HepG2 (cell line): ENCODE measurements around the gene E2F8. TPM values are rescaled to one million over a fixed set of nuclear protein-coding genes. Genes with fewer than 3 reads are reported as not detected.

Source experiments
- ATAC-seq: fragments of 200-7000 bp; cut with Tn5 transposase; 3 replicates; pipeline ENCODE4 v1.9.1; 2020; ENCODE audit warnings: mild to moderate bottlenecking, moderate library complexity
- BruUV-seq: library from RNA; stranded (reverse); fragments of 400-500 nt; replicated peaks from 2 replicates; lab custom pipeline; 2021; lab: Mats Ljungman, UMichigan
- CTCF ChIA-PET: fragments of 300-600 bp; formaldehyde crosslinking; extraction: SDS; loops from one replicate; lab custom pipeline; 2021; ENCODE audit warnings: low total read pairs, inconsistent platforms, low intra/inter-chr PET ratio; lab: Yijun Ruan, JAX
- POLR2A ChIA-PET: fragments of 350-600 bp; sonication (Branson Sonifier 250); formaldehyde crosslinking; loops from one replicate; lab custom pipeline; 2020; ENCODE audit warnings: antibody characterized with exemption, inconsistent platforms; lab: Yijun Ruan, JAX
- DNase-seq: peaks from one replicate; pipeline ENCODE4 v3.0.0-alpha.2; 2015; ENCODE audit warnings: low spot score
- FAIRE-seq: peaks from 3 replicates; lab custom pipeline; 2011; peaks lifted over from hg19 to GRCh38; lab: Jason Lieb, UNC
- H2AFZ ChIP-seq: one replicate; pipeline ENCODE4 v1.6.1; 2011; ENCODE audit warnings: low read length, inconsistent platforms
- H3K27ac ChIP-seq: fragments of 300-600 bp; 3 replicates; pipeline ENCODE4 v1.8.0; 2011; ENCODE audit warnings: mixed run types, mild to moderate bottlenecking, mixed read lengths, low read length, inconsistent platforms; ENCODE audit not compliant: insufficient read depth; ENCODE audit errors: extremely low read length
- H3K27me3 ChIP-seq, 2 experiments: fragments of 200-600 bp in 1 of 2; 2 replicates in 1 of 2; 3 replicates in 1 of 2; pipeline versions ENCODE4 v1.6.0 to v1.8.0; 2011; ENCODE audit warnings: low read length in 2 of 2, mild to moderate bottlenecking in 2 of 2, moderate library complexity in 2 of 2, inconsistent platforms in 1 of 2; ENCODE audit not compliant: insufficient read depth in 2 of 2, control insufficient read depth in 1 of 2
- H3K36me3 ChIP-seq, 2 experiments: fragments of 200-600 bp in 1 of 2; replicated peaks in 1 of 2; 2 replicates in 1 of 2; 3 replicates in 1 of 2; pipeline versions ENCODE4 v1.5.1 to v1.8.0; 2011; ENCODE audit warnings: low read length in 2 of 2, inconsistent platforms in 1 of 2; ENCODE audit not compliant: insufficient read depth in 2 of 2, control insufficient read depth in 1 of 2
- H3K4me1 ChIP-seq: 2 replicates; pipeline ENCODE4 v1.5.1; 2012; ENCODE audit warnings: low read length, inconsistent platforms; ENCODE audit not compliant: insufficient read depth
- H3K4me2 ChIP-seq: 2 replicates; pipeline ENCODE4 v1.6.0; 2011; ENCODE audit warnings: low read depth, low read length, inconsistent platforms
- H3K4me3 ChIP-seq, 3 experiments: fragments of 200-600 bp in 1 of 3; sonication (generic), shearing (Covaris generic) in 1 of 3; replicated peaks in 1 of 3; 2 replicates each; pipeline ENCODE4 v1.5.1; 2011 to 2016; ENCODE audit warnings: low read length in 3 of 3, inconsistent platforms in 2 of 3, low read depth in 2 of 3, mild to moderate bottlenecking in 2 of 3, control low read depth in 1 of 3, mixed read lengths in 1 of 3; ENCODE audit not compliant: insufficient read depth in 1 of 3
- H3K79me2 ChIP-seq: one replicate; pipeline ENCODE4 v1.6.1; 2011; ENCODE audit warnings: low read length, inconsistent platforms; ENCODE audit not compliant: insufficient read depth
- H3K9ac ChIP-seq: 2 replicates; pipeline ENCODE4 v1.6.0; 2011; ENCODE audit warnings: mild to moderate bottlenecking, low read depth, low read length, inconsistent platforms; ENCODE audit not compliant: insufficient read depth
- H3K9me3 ChIP-seq: 2 replicates; pipeline ENCODE4 v1.5.1; 2012; ENCODE audit warnings: mild to moderate bottlenecking, low read length
- H4K20me1 ChIP-seq: 2 replicates; pipeline ENCODE4 v1.6.0; 2011; ENCODE audit warnings: inconsistent platforms, mild to moderate bottlenecking, low read length, moderate library complexity; ENCODE audit not compliant: insufficient read depth
- AGO2 ChIP-seq: fragments of 200-400 bp; formaldehyde crosslinking; optimal IDR thresholded peaks from 2 replicates; pipeline ENCODE3; 2017; ENCODE audit warnings: mild to moderate bottlenecking, low read depth, low read length, moderate library complexity
- ARID4A ChIP-seq: sonication (generic); formaldehyde crosslinking; IDR thresholded peaks from 2 replicates; pipeline ENCODE4 v1.5.0; 2020; ENCODE audit warnings: mild to moderate bottlenecking, missing genetic modification reagents, borderline replicate concordance
- CCDC6 ChIP-seq: sonication (generic); formaldehyde crosslinking; IDR thresholded peaks from 2 replicates; pipeline ENCODE4 v1.8.1; 2022; ENCODE audit warnings: mild to moderate bottlenecking, missing genetic modification reagents, moderate library complexity
- EED ChIP-seq: sonication (generic); formaldehyde crosslinking; IDR thresholded peaks from 2 replicates; pipeline ENCODE4 v1.5.0; 2020; ENCODE audit warnings: mild to moderate bottlenecking, missing genetic modification reagents
- RBFOX2 ChIP-seq: fragments of 200-400 bp; formaldehyde crosslinking; IDR thresholded peaks from 2 replicates; pipeline ENCODE4 v1.6.1; 2017; ENCODE audit warnings: low read depth, mild to moderate bottlenecking, low read length
- TBX2 ChIP-seq: sonication (generic); formaldehyde crosslinking; IDR thresholded peaks from 2 replicates; pipeline ENCODE4 v1.5.0; 2020; ENCODE audit warnings: missing genetic modification reagents, mild to moderate bottlenecking, borderline replicate concordance
- TMF1 ChIP-seq: sonication (generic); formaldehyde crosslinking; IDR thresholded peaks from 2 replicates; pipeline ENCODE4 v1.8.1; 2022; ENCODE audit warnings: low read depth, missing genetic modification reagents
- ZNF235 ChIP-seq: sonication (generic); formaldehyde crosslinking; IDR thresholded peaks from 2 replicates; pipeline ENCODE4 v1.8.1; 2023; ENCODE audit warnings: mild to moderate bottlenecking, missing genetic modification reagents, borderline replicate concordance
- ZNF282 ChIP-seq: fragments of 450-650 bp; IDR thresholded peaks from 2 replicates; pipeline ENCODE4 v1.6.1; 2018; ENCODE audit not compliant: partially characterized antibody
- ZSCAN31 ChIP-seq: sonication (generic); formaldehyde crosslinking; IDR thresholded peaks from 2 replicates; pipeline ENCODE4 v1.5.0; 2020; ENCODE audit warnings: low read depth, mild to moderate bottlenecking, missing genetic modification reagents
- WGBS: methylation state at CpG from one replicate; pipeline ENCODE4 v1.1.6; 2017; ENCODE audit warnings: low lambda C conversion rate; 5-methylcytosine and 5-hydroxymethylcytosine counted together
- in situ Hi-C: cut with HindIII; loops from 2 replicates; pipeline ENCODE4 v1.10.0; 2017; ENCODE audit warnings: low pct_unique_long_range_greater_than_20kb; ENCODE audit not compliant: extremely low pct_ligation_motif_present
- intact Hi-C: fragments of 100-400 bp; cut with micrococcal nuclease; formaldehyde crosslinking; loops from one replicate; pipeline ENCODE4 v1.10.0; 2022; ENCODE audit not compliant: unreplicated experiment
- polyA plus RNA-seq, 8 experiments: library from polyadenylated mRNA; depleted of rRNA in 3 of 8; stranded (reverse) in 7 of 8; unstranded in 1 of 8; fragments of >200 nt; fragmentation: Illumina TruSeq in 4 of 8; extraction: Trizol in 4 of 8; gene quantifications; 2 replicates each; pipeline versions ENCODE4 v1.2.1 to v1.2.3, GENCODE V29; 2011 to 2016; ENCODE audit warnings: low read depth in 4 of 8, missing spikeins in 1 of 8, mixed read lengths in 1 of 8; ENCODE audit not compliant: insufficient read depth in 1 of 8
- total RNA-seq, 5 experiments: library from RNA; depleted of rRNA; stranded (reverse); fragments of >200 nt; fragmentation: Illumina TruSeq; extraction: Trizol; gene quantifications; 2 replicates each; pipeline ENCODE4 v1.2.3, GENCODE V29; 2016; ENCODE audit warnings: low read depth in 1 of 5

Gene E2F8
- total and polyA plus RNA-seq, 2 of the 13 experiments (the other 11 are each of a cell fraction or from before 2014, with no cell fraction given): 3.3 to 8.9 TPM

GRCh38 chr11:19241260-19242178 is 774 bp upstream of the E2F8 start:
- H2AFZ ChIP-seq: no peak overlapping the region
- H4K20me1 ChIP-seq: no peaks in the 10 kb centered on the region
- CTCF ChIA-PET: no interaction called here
- 29% methylated on average over 25 of the region's 92 CpGs for WGBS
- peaks cover 9% of the 10 kb centered on the region for H3K79me2 ChIP-seq
- FAIRE-seq (no peak), ATAC-seq (peak; percentile 66), DNase-seq (no peak)
- peak overlapping the region; percentile 72 to 81 (median 78) for H3K4me3 ChIP-seq
- in situ Hi-C loops: no loop called here
- H3K9ac ChIP-seq: peak overlapping the region; percentile 62; the same call in 1 of the 2 replicates
- H3K9me3 ChIP-seq: no peaks in the 10 kb centered on the region
- no TSS peak for BruUV-seq
- H3K36me3 ChIP-seq: peaks cover 2 to 10% of the 10 kb centered on the region in 2 experiments; a peak in 4 of 5 replicates
- intact Hi-C loops: no loop called here
- H3K4me2 ChIP-seq: peak overlapping the region; percentile 73
- H3K27me3 ChIP-seq: no peaks in the 10 kb centered on the region; a peak in 1 of 5 replicates
- H3K27ac ChIP-seq: peak overlapping the region; percentile 81
- POLR2A ChIA-PET: no interaction called here
- peaks cover 52% of the 10 kb centered on the region for H3K4me1 ChIP-seq
- TF ChIP-seq ARID4A (CRISPR knock-in tag) (peak; percentile 35; the same call in 1 of the 2 replicates), CCDC6 (CRISPR knock-in tag) (0 out of 2 replicates have a peak, but pooled peaks have one; percentile 21), ZNF235 (0 out of 2 replicates have a peak, but pooled peaks have one; percentile 31), ZSCAN31 (CRISPR knock-in tag) (peak; percentile 50; the same call in 1 of the 2 replicates), RBFOX2 (peak; percentile 70), ZNF282 (no peak), TMF1 (peak; percentile 11; the same call in 1 of the 2 replicates), AGO2 (peak; percentile 66), EED (CRISPR knock-in tag) (peak; percentile 43; the same call in 1 of the 2 replicates), TBX2 (CRISPR knock-in tag) (peak; percentile 49; the same call in 1 of the 2 replicates)
